Stimulated activated naive CD4-positive, alpha-beta T cell (primary cell): ENCODE data around the gene SLC52A1.
"Not testable (repeated sequence)": the region's sequence is repeated elsewhere in the genome, so short reads cannot be mapped to it uniquely, and the experiment has no call there.

ENCODE experiments used
- DNase-seq, 6 experiments: peaks; one replicate each; lab custom pipeline; 2025; lab: John Stamatoyannopoulos, UW

SLC52A1 gene

GRCh38 chr17:5035315-5035714 is at the start of gene SLC52A1:
Gene SLC52A1 (minus strand): TSS chr17:5035426. CDS start chr17:5034606, 820 bp downstream.
- no peak for DNase-seq

- DNase-seq, result no peak
Observed at GRCh38 chr17:5080591-5080990, 45.4 kb upstream of the SLC52A1 start.

GRCh38 chr17:5078106-5079028 is 43.1 kb upstream of the SLC52A1 start, which contains the start of gene ZFP3:
Gene ZFP3 (plus strand): TSS chr17:5078467. CDS start chr17:5091505, 13,038 bp downstream.
- peak; percentile 48 to 86 (median 66) for DNase-seq

- DNase-seq, result no peak
Observed at GRCh38 chr17:5077781-5078105, 42.5 kb upstream of the SLC52A1 start.

GRCh38 chr17:5077275-5077674 is 42.0 kb upstream of the SLC52A1 start:
- DNase-seq, result not testable (repeated sequence)

GRCh38 chr17:5075472-5075871 is 40.2 kb upstream of the SLC52A1 start:
- not testable (repeated sequence) for DNase-seq

GRCh38 chr17:5069724-5070123 is 34.5 kb upstream of the SLC52A1 start:
- DNase-seq, result no peak

GRCh38 chr17:5068236-5068635 is 33.0 kb upstream of the SLC52A1 start:
- no peak for DNase-seq

- DNase-seq, result no peak
Observed at GRCh38 chr17:5065227-5065744, 30.1 kb upstream of the SLC52A1 start.

GRCh38 chr17:5055543-5055942 is 20.3 kb upstream of the SLC52A1 start:
- no peak for DNase-seq

- DNase-seq, result no peak
Observed at GRCh38 chr17:5050278-5050677, 15.1 kb upstream of the SLC52A1 start.

- DNase-seq, result peak; percentile 37 to 85 (median 68)
Observed at GRCh38 chr17:5049314-5049841, 14.2 kb upstream of the SLC52A1 start.

- no peak for DNase-seq
Observed at GRCh38 chr17:5047446-5047845, 12.2 kb upstream of the SLC52A1 start.

- peak in 1 of 6 experiments; percentile 10 for DNase-seq
Observed at GRCh38 chr17:5045496-5045895, 10.3 kb upstream of the SLC52A1 start.

- DNase-seq, result no peak
Observed at GRCh38 chr17:5044630-5045029, 9.4 kb upstream of the SLC52A1 start.

- DNase-seq, result no peak
Observed at GRCh38 chr17:5043524-5043923, 8.3 kb upstream of the SLC52A1 start.

GRCh38 chr17:5042157-5043022 is 7.2 kb upstream of the SLC52A1 start:
- peak in 3 of 6 experiments; percentile 26 to 50 (median 29) for DNase-seq

- no peak for DNase-seq
Observed at GRCh38 chr17:5034651-5035050, 575 bp downstream of the SLC52A1 start.

- no peak for DNase-seq
Observed at GRCh38 chr17:5034063-5034462, 1.2 kb downstream of the SLC52A1 start.

- DNase-seq, result no peak
Observed at GRCh38 chr17:5033352-5034015, 1.7 kb downstream of the SLC52A1 start.

GRCh38 chr17:5032865-5033264 is 2.4 kb downstream of the SLC52A1 start:
- DNase-seq, result no peak
